ENCODE results near the gene POC1B.

DNA sequence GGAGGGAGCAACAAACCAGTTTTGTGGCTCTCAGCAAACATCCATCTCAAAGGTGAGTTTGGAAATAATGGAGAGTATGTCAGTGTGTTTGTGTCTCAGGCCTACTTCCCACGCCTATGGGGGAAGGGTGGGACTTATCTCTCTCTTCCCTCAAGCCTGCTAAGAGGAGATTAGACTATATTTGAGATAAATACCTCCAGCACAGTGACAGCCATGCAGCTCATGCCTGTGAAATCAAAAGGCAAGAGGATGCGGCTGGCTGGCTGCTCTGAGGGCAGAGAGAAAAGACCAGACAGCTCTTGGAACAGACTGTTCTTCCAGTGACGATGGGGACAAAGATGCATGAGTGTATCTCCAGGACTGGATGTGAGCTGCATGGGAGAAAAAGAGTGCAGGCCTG, 14.7 kb upstream of the POC1B start:
- TF ChIP-seq, protein P1, sequence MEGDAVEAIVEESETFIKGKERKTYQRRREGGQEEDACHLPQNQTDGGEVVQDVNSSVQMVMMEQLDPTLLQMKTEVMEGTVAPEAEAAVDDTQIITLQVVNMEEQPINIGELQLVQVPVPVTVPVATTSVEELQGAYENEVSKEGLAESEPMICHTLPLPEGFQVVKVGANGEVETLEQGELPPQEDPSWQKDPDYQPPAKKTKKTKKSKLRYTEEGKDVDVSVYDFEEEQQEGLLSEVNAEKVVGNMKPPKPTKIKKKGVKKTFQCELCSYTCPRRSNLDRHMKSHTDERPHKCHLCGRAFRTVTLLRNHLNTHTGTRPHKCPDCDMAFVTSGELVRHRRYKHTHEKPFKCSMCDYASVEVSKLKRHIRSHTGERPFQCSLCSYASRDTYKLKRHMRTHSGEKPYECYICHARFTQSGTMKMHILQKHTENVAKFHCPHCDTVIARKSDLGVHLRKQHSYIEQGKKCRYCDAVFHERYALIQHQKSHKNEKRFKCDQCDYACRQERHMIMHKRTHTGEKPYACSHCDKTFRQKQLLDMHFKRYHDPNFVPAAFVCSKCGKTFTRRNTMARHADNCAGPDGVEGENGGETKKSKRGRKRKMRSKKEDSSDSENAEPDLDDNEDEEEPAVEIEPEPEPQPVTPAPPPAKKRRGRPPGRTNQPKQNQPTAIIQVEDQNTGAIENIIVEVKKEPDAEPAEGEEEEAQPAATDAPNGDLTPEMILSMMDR (IDR thresholded peaks at IDR 0.05) = no peak
- no peak for TF ChIP-seq EP300 (IDR thresholded peaks at IDR 0.05)
- no peak for TF ChIP-seq POLR2A (IDR thresholded peaks at IDR 0.05)
